NCI-H2029 treated with DMSO at 0.1 percent for 48 hours (cell line): ENCODE measurements around the gene STARD9.
A peak's percentile ranks its signal among the peaks of the same experiment; 100 is the strongest.

Experiments
- DNase-seq: peaks from one replicate; lab custom pipeline; 2025; lab: John Stamatoyannopoulos, UW

Gene STARD9

GRCh38 chr15:42694398-42694797, 119.0 kb downstream of the STARD9 start:
- no peak for DNase-seq

- no peak for DNase-seq
Measured at GRCh38 chr15:42695527-42696071, 120.2 kb downstream of the STARD9 start.

DNA sequence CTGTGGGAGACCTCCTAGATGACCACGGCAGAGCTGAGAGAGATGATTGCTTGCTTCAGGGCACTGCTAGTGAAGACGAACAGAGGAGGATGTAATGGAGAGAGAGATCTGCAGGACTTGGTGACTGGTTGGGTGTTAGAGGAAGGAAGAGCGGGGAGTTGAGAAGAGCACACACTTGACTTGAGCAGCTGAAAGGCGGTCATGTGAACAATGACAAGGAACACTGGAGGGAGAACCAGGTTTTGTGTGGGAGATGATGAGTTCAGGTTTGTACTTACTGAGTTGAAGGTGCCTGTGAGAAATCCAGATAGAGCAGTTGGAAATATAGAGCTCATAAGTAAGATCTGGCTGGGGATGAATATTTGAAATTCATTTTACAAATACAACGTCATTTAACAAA, 121.2 kb downstream of the STARD9 start:
- DNase-seq, result no peak

GRCh38 chr15:42704492-42704926, 129.1 kb downstream of the STARD9 start:
- DNase-seq, result peak; percentile 46

GRCh38 chr15:42705336-42705735, 129.9 kb downstream of the STARD9 start:
- no peak for DNase-seq

- DNase-seq, result peak; percentile 0
Measured at GRCh38 chr15:42707068-42707467, 131.7 kb downstream of the STARD9 start.

GRCh38 chr15:42707873-42708544, 132.6 kb downstream of the STARD9 start:
- DNase-seq, result no peak

GRCh38 chr15:42710662-42711061, 135.3 kb downstream of the STARD9 start:
- no peak for DNase-seq

DNA sequence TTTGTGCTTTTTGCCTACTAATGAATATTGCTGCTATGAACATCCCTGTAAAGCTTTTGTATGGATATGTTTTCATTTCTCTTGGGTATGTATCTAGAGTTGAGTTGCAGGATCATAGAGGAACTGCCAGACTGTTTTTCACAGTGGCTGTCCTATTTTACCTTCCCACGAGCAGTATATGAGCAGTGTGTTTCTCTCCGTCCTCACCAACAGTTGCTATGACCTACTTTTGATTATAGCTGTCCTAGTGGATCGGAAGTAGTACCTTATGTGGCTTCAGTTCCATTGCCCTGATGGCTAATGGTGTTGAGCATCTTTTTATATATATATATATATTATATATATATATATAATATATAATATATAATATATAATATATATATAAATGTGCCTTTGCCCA, 136.3 kb downstream of the STARD9 start:
- no peak for DNase-seq

- no peak for DNase-seq
Measured at GRCh38 chr15:42712584-42712983, 137.2 kb downstream of the STARD9 start.

DNA sequence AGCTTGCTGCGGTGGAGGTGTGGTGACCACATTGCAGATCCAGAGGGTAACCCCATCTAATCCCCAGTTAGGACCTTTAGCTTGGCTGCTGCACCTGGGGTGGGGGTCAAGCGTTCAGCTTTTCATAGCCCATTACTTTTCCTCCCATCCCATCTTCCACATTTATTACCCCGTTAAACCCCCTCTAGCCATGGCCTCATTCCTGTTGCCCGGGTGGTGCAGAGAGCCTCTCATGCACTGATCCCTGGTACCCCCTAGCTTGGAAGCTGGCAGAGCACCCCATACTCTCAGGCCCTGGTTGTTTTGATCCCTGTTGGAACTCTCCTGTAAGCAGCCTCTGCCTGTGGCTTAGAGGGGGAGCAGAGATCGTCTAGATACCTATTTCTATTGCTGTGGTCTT, 140.7 kb downstream of the STARD9 start:
- no peak for DNase-seq

DNA sequence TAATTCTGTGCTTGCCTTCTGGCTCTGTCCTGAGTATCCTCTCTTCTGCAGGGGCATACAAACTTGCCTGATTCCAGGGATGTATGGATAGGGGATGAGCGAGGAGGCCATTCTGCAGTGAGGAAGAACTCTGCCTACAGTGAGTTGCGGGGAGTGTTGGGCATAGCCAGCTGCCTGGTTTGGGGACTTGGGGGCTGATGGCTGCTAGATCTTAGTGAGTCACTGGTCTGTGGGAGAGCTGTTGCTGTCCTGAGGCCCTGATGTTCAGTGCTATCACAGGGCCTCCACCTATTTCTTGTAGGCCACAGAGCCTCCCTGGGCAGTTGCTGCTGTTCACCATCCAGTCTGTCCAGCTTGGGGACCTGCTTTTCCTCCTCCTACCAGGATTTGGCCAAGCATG, 141.2 kb downstream of the STARD9 start:
- no peak for DNase-seq

GRCh38 chr15:42719043-42719442, 143.6 kb downstream of the STARD9 start:
- DNase-seq, result no peak

GRCh38 chr15:42720071-42720470, 144.7 kb downstream of the STARD9 start:
- DNase-seq, result no peak

DNA sequence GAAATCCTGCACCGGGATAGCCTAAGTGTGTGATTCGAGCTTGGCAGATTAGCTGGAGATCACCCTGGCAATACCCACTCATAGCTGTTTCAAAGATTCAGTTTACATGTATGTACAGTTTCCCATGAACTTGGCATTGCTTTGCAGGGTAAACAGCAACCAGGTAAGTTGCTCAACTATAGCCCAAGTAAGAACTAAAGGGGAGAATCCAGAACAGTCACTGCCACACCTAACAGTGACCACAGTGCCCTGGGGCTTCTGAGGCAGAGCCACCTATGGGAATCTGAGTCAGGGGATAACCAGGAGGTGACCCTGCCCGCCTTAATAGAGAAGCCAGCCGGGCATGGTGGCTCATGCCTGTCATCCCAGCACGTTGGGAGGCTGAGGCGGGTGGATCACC, 145.6 kb downstream of the STARD9 start:
- no peak for DNase-seq

- DNase-seq, result no peak
Measured at GRCh38 chr15:42721916-42722315, 146.5 kb downstream of the STARD9 start.

DNA sequence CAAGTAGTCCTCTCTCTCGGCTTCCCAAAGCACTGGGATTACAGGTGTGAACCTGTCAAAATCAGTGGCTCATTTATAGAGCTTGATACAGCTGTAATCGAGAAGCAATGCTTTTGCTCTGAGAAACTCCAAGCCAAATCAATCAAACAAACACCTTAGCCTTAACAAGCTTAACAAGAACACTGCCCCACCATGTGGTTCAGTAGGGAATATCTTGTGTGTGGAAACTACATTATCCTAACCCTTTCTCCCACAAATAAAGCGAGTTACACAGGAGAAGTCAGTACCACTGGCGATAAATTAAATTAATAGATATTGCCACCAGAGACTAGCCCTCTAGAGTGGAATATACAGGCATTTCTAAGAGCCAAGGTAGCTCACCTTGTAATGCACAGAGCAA, 147.7 kb downstream of the STARD9 start:
- no peak for DNase-seq

- DNase-seq, result no peak
Measured at GRCh38 chr15:42724276-42724675, 148.9 kb downstream of the STARD9 start.

DNA sequence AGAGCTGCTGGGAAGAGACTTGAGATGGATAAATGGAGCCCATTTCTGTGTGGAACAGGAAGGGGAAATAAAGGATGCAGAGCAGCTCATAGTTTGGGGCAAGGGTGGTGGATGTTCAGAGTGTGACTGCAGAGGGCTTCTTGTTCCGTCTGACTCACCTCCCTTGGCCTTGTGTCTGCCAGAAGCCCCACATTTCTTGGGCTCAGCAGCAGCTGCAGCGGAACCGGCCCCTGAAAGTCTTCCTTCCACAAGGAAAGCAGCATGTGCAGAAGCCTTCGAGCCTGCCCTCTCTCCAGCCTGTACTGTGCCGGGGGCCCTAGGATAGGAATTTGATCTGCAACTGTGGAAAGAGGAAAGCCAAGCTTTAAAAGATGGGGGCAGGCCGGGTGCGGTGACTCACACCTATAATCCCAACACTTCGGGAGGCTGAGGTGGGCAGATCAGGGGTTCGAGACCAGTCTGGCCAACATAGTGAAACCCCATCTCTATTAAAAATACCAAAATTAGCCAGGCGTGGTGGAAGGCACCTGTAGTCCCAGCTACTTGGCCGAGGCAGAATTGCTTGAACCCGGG, 150.0 kb downstream of the STARD9 start:
- DNase-seq, result no peak

GRCh38 chr15:42726114-42726513, 150.7 kb downstream of the STARD9 start:
- DNase-seq, result no peak

DNA sequence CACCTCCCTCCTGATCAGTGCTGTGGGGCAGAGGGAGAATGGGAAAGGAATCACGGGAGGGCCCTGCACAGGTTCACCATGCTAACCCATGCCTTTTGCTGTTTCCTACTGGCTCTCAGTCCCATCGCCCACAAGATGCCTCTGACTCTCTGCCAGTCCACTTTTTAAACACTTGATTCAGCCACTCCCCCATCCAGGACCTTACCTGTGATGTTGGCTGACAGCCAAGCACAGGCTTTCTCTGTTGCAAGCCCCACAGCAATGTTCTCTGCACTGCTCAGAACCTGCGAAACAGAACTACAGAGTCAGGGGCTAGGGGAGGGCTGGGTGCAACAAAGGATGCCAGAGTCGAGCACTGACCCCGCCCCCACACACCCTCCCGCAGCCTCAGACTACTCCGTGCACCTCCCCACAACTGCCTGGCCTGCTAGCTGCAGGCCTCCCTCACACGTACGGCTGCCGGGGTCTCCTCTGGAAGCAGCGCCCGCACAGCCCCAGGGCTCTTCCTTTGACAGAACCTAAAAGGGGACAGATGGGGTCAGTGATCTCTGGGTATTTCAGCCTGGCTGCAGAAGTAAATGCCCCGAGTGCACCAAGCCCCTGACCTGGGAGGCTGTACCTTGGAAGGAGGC, 152.5 kb downstream of the STARD9 start:
- DNase-seq, result peak; percentile 15

- no peak for DNase-seq
Measured at GRCh38 chr15:42728560-42728959, 153.2 kb downstream of the STARD9 start.

- no peak for DNase-seq
Measured at GRCh38 chr15:42728972-42729371, 153.6 kb downstream of the STARD9 start.
